HG02870 (cell line): Measurements from ENCODE around the gene EIF2B4.
"Not testable (repeated sequence)": the region's sequence is repeated elsewhere in the genome, so short reads cannot be mapped to it uniquely, and the experiment has no call there.

Source experiments
- ATAC-seq: cut with Tn5 transposase; IDR thresholded peaks from one replicate; pipeline ENCODE4 v1.9.1; 2021; ENCODE audit warnings: mild to moderate bottlenecking, moderate library complexity; ENCODE audit not compliant: unreplicated experiment

EIF2B4 gene

DNA sequence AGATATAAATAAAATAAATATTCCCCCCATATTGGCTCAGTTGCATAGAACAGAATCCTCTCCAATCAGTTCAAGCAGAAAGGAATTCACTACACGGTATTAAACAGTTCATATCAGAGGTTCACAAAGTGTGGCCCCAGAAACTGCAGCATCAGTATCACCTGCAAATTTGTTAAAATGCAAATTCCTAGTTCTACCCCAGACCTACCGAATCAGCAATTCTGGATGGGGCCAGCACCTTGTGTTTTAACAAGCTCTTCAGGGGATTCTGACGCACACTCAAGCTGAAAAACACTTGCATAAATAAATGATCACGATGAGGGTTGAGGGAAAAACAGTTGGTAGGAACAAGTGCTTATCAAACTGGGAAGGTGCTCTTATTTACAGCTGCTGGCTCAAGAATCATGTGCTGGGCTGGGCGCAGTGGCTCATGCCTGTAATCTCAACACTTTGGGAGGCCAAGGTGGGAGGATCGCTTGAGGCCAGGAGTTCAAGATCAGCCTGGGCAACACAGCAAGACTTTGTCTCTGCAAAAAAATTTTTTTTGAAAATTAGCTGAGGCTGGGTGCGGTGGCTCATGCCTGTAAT, 19.9 kb downstream of the EIF2B4 start:
- ATAC-seq, result no peak

DNA sequence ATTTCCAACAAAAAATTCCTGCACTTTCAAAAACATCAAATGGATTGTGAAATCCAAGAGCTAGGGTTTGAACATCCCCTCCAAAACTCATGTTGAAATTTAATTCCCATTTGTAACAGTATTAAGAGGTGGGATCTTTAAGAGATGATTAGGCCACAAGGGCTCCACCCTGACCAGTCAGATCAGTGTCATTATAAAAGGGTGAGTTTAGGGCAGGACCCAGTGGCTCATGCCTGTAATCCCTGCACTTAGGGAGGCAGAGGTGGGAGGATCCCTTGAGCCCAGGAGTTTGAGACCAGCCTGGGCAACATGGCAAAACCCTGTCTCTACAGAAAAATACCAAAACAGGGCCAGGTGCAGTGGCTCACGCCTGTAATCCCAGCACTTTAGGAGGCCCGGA, 22.5 kb downstream of the EIF2B4 start:
- no peak for ATAC-seq

- ATAC-seq, result no peak
Measured at GRCh38 chr2:27336173-27336572, 34.0 kb downstream of the EIF2B4 start.

DNA sequence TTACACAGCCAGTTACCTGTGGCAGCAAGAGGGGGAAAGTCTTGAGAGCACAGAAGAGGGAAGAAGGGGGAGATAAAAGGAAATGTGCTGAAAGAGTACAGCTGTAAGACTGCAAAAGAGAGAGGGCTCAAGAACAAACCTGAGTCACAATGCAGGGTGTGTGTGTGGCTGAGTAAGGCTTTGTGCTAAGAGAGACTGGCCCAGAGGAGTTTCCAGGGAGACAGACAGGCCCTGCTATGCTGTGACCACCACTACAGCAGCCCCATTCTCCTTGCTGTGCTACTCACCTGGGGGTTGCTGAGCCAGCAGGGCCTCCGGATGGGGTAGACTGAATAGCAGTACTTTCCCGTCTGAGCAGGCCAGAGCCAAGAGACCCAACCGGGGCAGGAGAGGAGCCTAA, 34.8 kb downstream of the EIF2B4 start:
- ATAC-seq, result no peak

GRCh38 chr2:27324720-27325119, 45.4 kb downstream of the EIF2B4 start:
- no peak for ATAC-seq

- no peak for ATAC-seq
Measured at GRCh38 chr2:27323596-27324285, 46.4 kb downstream of the EIF2B4 start.

- ATAC-seq, result peak; percentile 86
Measured at GRCh38 chr2:27322766-27323595, 47.2 kb downstream of the EIF2B4 start, which contains the start of gene MPV17. Gene MPV17 (minus strand): TSS chr2:27323097. CDS start chr2:27322517, 580 bp downstream.

DNA sequence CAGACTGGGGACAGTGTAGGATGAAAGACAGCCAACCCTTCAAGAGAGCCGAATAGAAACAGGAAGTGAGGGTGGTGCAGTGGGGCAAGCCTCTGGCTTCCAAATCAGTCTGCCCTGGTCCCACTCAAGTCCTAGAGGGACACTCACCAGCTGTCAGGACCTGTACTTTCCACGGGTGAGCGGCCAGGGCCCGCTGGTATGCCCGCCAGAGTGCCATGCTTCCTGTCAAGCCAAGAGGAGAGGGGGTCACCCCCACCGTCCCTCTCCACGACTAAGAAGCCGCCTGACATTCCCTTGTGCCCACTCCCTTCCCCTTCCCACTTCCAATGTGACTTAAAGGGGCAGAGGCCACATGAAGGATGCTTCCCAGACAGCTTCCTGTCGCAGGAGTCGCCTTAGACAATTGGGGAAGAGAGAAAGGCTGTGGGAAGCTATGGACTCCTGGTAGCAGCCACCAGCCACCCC, 47.8 kb downstream of the EIF2B4 start:
- no peak for ATAC-seq

DNA sequence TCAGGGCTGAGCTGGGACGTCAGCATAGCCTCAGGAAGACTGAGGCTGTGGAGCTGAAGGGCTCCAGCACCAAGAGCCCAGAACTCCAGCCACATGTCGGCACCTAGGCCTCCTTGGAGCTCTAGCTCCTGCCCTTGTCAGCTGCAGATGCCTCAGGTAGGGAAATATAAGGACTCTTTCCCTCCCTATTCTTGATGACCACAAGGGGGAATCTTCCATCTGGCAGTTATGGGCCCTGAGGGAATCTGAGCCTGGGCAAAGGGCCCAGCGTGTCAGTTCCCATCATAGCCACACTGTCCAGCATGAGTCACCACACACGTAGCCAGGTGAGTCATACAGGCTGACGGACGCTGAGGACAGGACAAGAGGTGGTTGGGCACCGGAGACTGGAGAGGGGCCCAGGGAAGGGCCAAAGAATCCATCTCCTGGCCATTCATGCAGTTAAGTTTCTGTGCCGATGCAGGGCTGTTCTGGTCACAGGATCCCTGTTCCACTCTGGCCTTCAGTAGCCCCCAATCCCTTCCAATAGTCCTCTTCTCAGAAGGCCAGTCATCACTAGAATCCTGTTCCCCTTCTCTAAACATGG, 49.1 kb downstream of the EIF2B4 start:
- ATAC-seq, result no peak

GRCh38 chr2:27319839-27320238, 50.3 kb downstream of the EIF2B4 start:
- not testable (repeated sequence) for ATAC-seq

- no peak for ATAC-seq
Measured at GRCh38 chr2:27316655-27317412, 53.3 kb downstream of the EIF2B4 start.

- ATAC-seq, result no peak
Measured at GRCh38 chr2:27315122-27315521, 55.0 kb downstream of the EIF2B4 start.

DNA sequence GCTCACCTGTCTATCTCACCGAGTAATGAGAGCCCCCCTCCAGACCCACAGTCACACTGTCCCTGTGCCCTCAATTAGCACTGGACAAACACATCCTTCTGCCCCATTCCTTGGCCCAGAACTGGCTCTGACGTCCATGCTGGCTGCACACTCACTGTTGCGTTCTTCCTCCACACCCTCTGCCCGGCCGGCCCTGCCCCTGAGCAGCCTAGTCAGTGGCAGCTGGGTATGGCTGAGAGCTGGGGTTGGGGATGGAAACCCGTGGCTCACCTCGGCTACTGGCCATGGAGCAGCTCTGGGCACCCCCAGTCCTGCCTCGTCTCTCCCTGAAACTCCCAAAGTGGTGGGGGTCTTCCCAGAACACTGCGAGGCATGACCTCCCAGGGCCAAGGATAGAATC, 55.4 kb downstream of the EIF2B4 start:
- no peak for ATAC-seq
